H1 (cell line): Measurements from ENCODE around the gene RAB3GAP1. TPM values are rescaled to one million over a fixed set of nuclear protein-coding genes. Genes with fewer than 3 reads are reported as not detected.

ENCODE experiments used
- CTCF ChIA-PET: fragments of 300-600 bp; sonication (Branson Sonifier 250); formaldehyde crosslinking; loops from one replicate; lab custom pipeline; 2021; ENCODE audit not compliant: partially characterized antibody; lab: Charles Lee
- POLR2A ChIA-PET: fragments of 300-600 bp; sonication (Branson Sonifier 250); formaldehyde crosslinking; loops from one replicate; lab custom pipeline; 2021; ENCODE audit warnings: inconsistent platforms; ENCODE audit not compliant: partially characterized antibody; lab: Charles Lee
- DNase-seq, 2 experiments: peaks; one replicate each; pipeline versions ENCODE4 v3.0.0 to v3.0.0-alpha.2; 2010 to 2022; ENCODE audit warnings: low spot score in 2 of 2, low read depth in 1 of 2, mixed read lengths in 1 of 2
- FAIRE-seq: peaks from 2 replicates; lab custom pipeline; 2011; peaks lifted over from hg19 to GRCh38; lab: Jason Lieb, UNC
- H2AFZ ChIP-seq: 2 replicates; pipeline ENCODE4 v1.8.1; 2012; ENCODE audit warnings: low read length, inconsistent platforms
- H2AK5ac ChIP-seq: 2 replicates; pipeline ENCODE4 v1.6.1; 2013; ENCODE audit warnings: low read depth, low read length
- H2BK120ac ChIP-seq: replicated peaks from 2 replicates; pipeline ENCODE3; 2013; ENCODE audit warnings: low read depth, low read length, inconsistent platforms
- H2BK12ac ChIP-seq: 2 replicates; pipeline ENCODE4 v1.6.1; 2013; ENCODE audit warnings: low read depth, low read length
- H2BK15ac ChIP-seq: 2 replicates; pipeline ENCODE4 v1.6.1; 2013; ENCODE audit warnings: low read length
- H2BK20ac ChIP-seq: 2 replicates; pipeline ENCODE4 v1.6.1; 2013; ENCODE audit warnings: low read length
- H2BK5ac ChIP-seq: 2 replicates; pipeline ENCODE4 v1.6.1; 2013; ENCODE audit warnings: low read depth, low read length
- H3K14ac ChIP-seq: 2 replicates; pipeline ENCODE4 v1.6.1; 2013; ENCODE audit warnings: inconsistent platforms; ENCODE audit not compliant: insufficient read length
- H3K18ac ChIP-seq: 2 replicates; pipeline ENCODE4 v1.6.1; 2013; ENCODE audit warnings: low read length; ENCODE audit errors: extremely low read depth
- H3K23ac ChIP-seq: 2 replicates; pipeline ENCODE4 v1.6.1; 2013; ENCODE audit warnings: inconsistent platforms; ENCODE audit not compliant: insufficient read length
- H3K23me2 ChIP-seq: 2 replicates; pipeline ENCODE4 v1.6.1; 2013; ENCODE audit warnings: low read depth, low read length
- H3K27ac ChIP-seq: 2 replicates; pipeline ENCODE4 v1.6.1; 2011; ENCODE audit warnings: low read depth, low read length, inconsistent platforms
- H3K27me3 ChIP-seq, 4 experiments: replicated peaks in 1 of 4; 1 replicate in 1 of 4; 2 replicates in 3 of 4; pipeline versions ENCODE4 v1.6.1 to v1.8.1; 2011 to 2013; ENCODE audit warnings: low read length in 3 of 4, mild to moderate bottlenecking in 3 of 4, inconsistent platforms in 2 of 4, mixed read lengths in 2 of 4, moderate library complexity in 1 of 4; ENCODE audit not compliant: control insufficient read depth in 3 of 4, insufficient read depth in 3 of 4; ENCODE audit errors: extremely low read depth in 1 of 4
- H3K36me3 ChIP-seq, 4 experiments: 2 replicates each; pipeline versions ENCODE4 v1.6.1 to v1.8.1; 2011 to 2013; ENCODE audit warnings: mild to moderate bottlenecking in 4 of 4, low read length in 3 of 4, moderate library complexity in 2 of 4, control low read depth in 1 of 4, inconsistent platforms in 1 of 4; ENCODE audit not compliant: insufficient read depth in 4 of 4, control insufficient read depth in 2 of 4
- H3K4ac ChIP-seq: replicated peaks from 2 replicates; pipeline ENCODE3; 2013; ENCODE audit warnings: low read length, low read depth, mixed read lengths, inconsistent platforms; ENCODE audit not compliant: insufficient read length
- H3K4me1 ChIP-seq, 4 experiments: replicated peaks in 1 of 4; 1 replicate in 1 of 4; 2 replicates in 3 of 4; pipeline versions ENCODE4 v1.6.1 to v1.8.1; 2011 to 2013; ENCODE audit warnings: low read length in 3 of 4, inconsistent platforms in 2 of 4, mixed read lengths in 1 of 4; ENCODE audit not compliant: insufficient read depth in 4 of 4, control insufficient read depth in 3 of 4
- H3K4me2 ChIP-seq, 2 experiments: 2 replicates each; pipeline versions ENCODE4 v1.6.1 to v1.8.1; 2011 to 2013; ENCODE audit warnings: low read depth in 2 of 2, low read length in 2 of 2, control low read depth in 1 of 2, inconsistent platforms in 1 of 2, mild to moderate bottlenecking in 1 of 2; ENCODE audit not compliant: insufficient read depth in 1 of 2
- H3K4me3 ChIP-seq, 4 experiments: fragments of 200-600, 300-600 bp in 1 of 4; sonication (generic), shearing (Covaris generic), sonication (Bioruptor Twin) in 1 of 4; 2 replicates each; pipeline versions ENCODE4 v1.5.1 to v1.8.1; 2011 to 2016; ENCODE audit warnings: low read length in 4 of 4, low read depth in 3 of 4, control low read depth in 2 of 4, inconsistent platforms in 2 of 4, mild to moderate bottlenecking in 2 of 4, mixed read lengths in 1 of 4, moderate library complexity in 1 of 4; ENCODE audit not compliant: insufficient read depth in 2 of 4; ENCODE audit errors: extremely low read depth in 1 of 4
- H3K56ac ChIP-seq: replicated peaks from 2 replicates; pipeline ENCODE3; 2013; ENCODE audit warnings: low read depth, mild to moderate bottlenecking, mixed read lengths, low read length, inconsistent platforms; ENCODE audit not compliant: insufficient read length
- H3K79me1 ChIP-seq: 2 replicates; pipeline ENCODE4 v1.6.1; 2013; ENCODE audit warnings: low read depth, low read length, control low read depth
- H3K79me2 ChIP-seq, 2 experiments: 2 replicates each; pipeline versions ENCODE4 v1.6.1 to v1.8.1; 2012 to 2013; ENCODE audit warnings: low read length in 2 of 2, mild to moderate bottlenecking in 2 of 2, inconsistent platforms in 1 of 2; ENCODE audit not compliant: insufficient read depth in 2 of 2, control insufficient read depth in 1 of 2
- H3K9ac ChIP-seq, 4 experiments: replicated peaks in 1 of 4; 1 replicate in 1 of 4; 2 replicates in 3 of 4; pipeline versions ENCODE4 v1.6.1 to v1.8.1; 2011 to 2013; ENCODE audit warnings: low read depth in 3 of 4, low read length in 3 of 4, control low read depth in 2 of 4, mild to moderate bottlenecking in 2 of 4, moderate library complexity in 2 of 4, inconsistent platforms in 1 of 4; ENCODE audit errors: extremely low read depth in 1 of 4
- H3K9me3 ChIP-seq, 2 experiments: 2 replicates each; pipeline versions ENCODE4 v1.6.1 to v1.8.1; 2012 to 2013; ENCODE audit warnings: mild to moderate bottlenecking in 2 of 2, moderate library complexity in 2 of 2, control low read depth in 1 of 2, inconsistent platforms in 1 of 2, low read depth in 1 of 2, low read length in 1 of 2, mixed read lengths in 1 of 2; ENCODE audit not compliant: insufficient read depth in 2 of 2
- H4K20me1 ChIP-seq, 2 experiments: replicated peaks in 1 of 2; 2 replicates each; pipeline versions ENCODE3 to v1.8.1; 2011 to 2013; ENCODE audit warnings: inconsistent platforms in 2 of 2, low read length in 2 of 2, mild to moderate bottlenecking in 1 of 2; ENCODE audit not compliant: insufficient read depth in 2 of 2, control insufficient read depth in 1 of 2
- H4K5ac ChIP-seq: 2 replicates; pipeline ENCODE4 v1.6.1; 2013; ENCODE audit warnings: low read length, low read depth, mixed read lengths, inconsistent platforms; ENCODE audit not compliant: insufficient read length
- H4K8ac ChIP-seq: 2 replicates; pipeline ENCODE4 v1.8.0; 2013; ENCODE audit warnings: mild to moderate bottlenecking, moderate library complexity, low read length, inconsistent platforms; ENCODE audit not compliant: insufficient read depth; ENCODE audit errors: extremely low read depth
- H4K91ac ChIP-seq: replicated peaks from 2 replicates; pipeline ENCODE3; 2013; ENCODE audit warnings: low read length, mixed read lengths, inconsistent platforms; ENCODE audit not compliant: insufficient read length
- GABPA ChIP-seq: IDR thresholded peaks from 2 replicates; pipeline ENCODE4 v1.6.1; 2011; ENCODE audit warnings: mild to moderate bottlenecking, low read length, moderate library complexity, borderline replicate concordance; ENCODE audit not compliant: insufficient read depth
- NRF1 ChIP-seq: IDR thresholded peaks from 2 replicates; pipeline ENCODE4 v1.6.1; 2011; ENCODE audit warnings: mild to moderate bottlenecking, low read depth, low read length, improper control_type of control experiment
- RXRA ChIP-seq: IDR thresholded peaks from 2 replicates; pipeline ENCODE4 v1.6.1; 2011; ENCODE audit warnings: low read depth, mild to moderate bottlenecking, low read length, moderate library complexity; ENCODE audit not compliant: insufficient read depth
- WGBS, 2 experiments: shearing (Covaris generic) in 1 of 2; methylation state at CpG; one replicate each; pipeline versions ENCODE4 v1.1.6 to v1.1.7; 2013 to 2015; ENCODE audit warnings: low lambda C conversion rate in 2 of 2, mixed read lengths in 2 of 2, inconsistent platforms in 1 of 2, low coverage in 1 of 2, missing lambda C conversion rate in 1 of 2; ENCODE audit not compliant: insufficient replicate concordance in 2 of 2, insufficient coverage in 1 of 2, insufficient read length in 1 of 2; ENCODE audit errors: extremely low coverage in 1 of 2, missing lambda C conversion rate in 1 of 2; 5-methylcytosine and 5-hydroxymethylcytosine counted together
- polyA plus RNA-seq, 7 experiments: library from polyadenylated mRNA; depleted of rRNA in 3 of 7; stranded (reverse) in 5 of 7; unstranded in 2 of 7; fragments of >200 nt in 5 of 7; fragments of 200-250 nt in 2 of 7; gene quantifications; 1 replicate in 5 of 7; 2 replicates in 1 of 7; 4 replicates in 1 of 7; pipeline versions ENCODE4 v1.2.1 to v1.2.3, GENCODE V29; 2011 to 2013; ENCODE audit warnings: missing spikeins in 2 of 7, mixed read lengths in 2 of 7
- total RNA-seq: library from RNA; stranded (reverse); fragmentation: NEBNext Ultra II Directional; extraction: Animal tissue kit (Norgen Biotek cat#: 25700); gene quantifications from 2 replicates; pipeline ENCODE4 v1.2.1, GENCODE V29; 2021

Gene RAB3GAP1
- total and polyA plus RNA-seq, 2 of the 8 experiments (the other 6 are each of a cell fraction or from before 2014, with no cell fraction given), result 9.8 to 28.6 TPM

- no peak overlapping the region for H2BK20ac ChIP-seq
- no peak overlapping the region for H2AK5ac ChIP-seq
- H3K4me1 ChIP-seq, result no peaks in the 10 kb centered on the region
- no peak overlapping the region for H3K27ac ChIP-seq
- H3K23me2 ChIP-seq, result no peaks in the 10 kb centered on the region
- CTCF ChIA-PET, result interaction anchor here (0.6 kb wide), 1 partner anchor 412 kb away, joined by 5 read pairs; no protein-coding TSS in a partner anchor
- no peak overlapping the region for H3K14ac ChIP-seq
- WGBS, 2 experiments, result 97% methylated on average over 3 of the region's 3 CpGs; no CpG with 5 or more reads in 1 of the 2 experiments
- POLR2A ChIA-PET, result no interaction called here
- H3K4me3 ChIP-seq, result no peak overlapping the region
- no peak overlapping the region for H3K56ac ChIP-seq
- H3K9ac ChIP-seq, result no peak overlapping the region
- no peaks in the 10 kb centered on the region for H3K27me3 ChIP-seq
- no peak overlapping the region for H2BK12ac ChIP-seq
- H3K79me2 ChIP-seq, result peaks cover 0 to 24% of the 10 kb centered on the region in 2 experiments; a peak in 3 of 4 replicates
- H4K5ac ChIP-seq, result no peak overlapping the region
- no peak overlapping the region for H2AFZ ChIP-seq
- DNase-seq (no peak), FAIRE-seq (no peak)
- peaks cover 41 to 43% of the 10 kb centered on the region in 2 experiments for H3K9me3 ChIP-seq
- peaks cover 2% of the 10 kb centered on the region; the same call in 1 of the 2 replicates for H3K79me1 ChIP-seq
- H4K8ac ChIP-seq, result no peak overlapping the region
- H3K4ac ChIP-seq, result no peak overlapping the region
- H2BK5ac ChIP-seq, result no peak overlapping the region
- H3K23ac ChIP-seq, result no peak overlapping the region
- no peak overlapping the region for H2BK120ac ChIP-seq
- no peak overlapping the region for H3K18ac ChIP-seq
- no peak overlapping the region for H2BK15ac ChIP-seq
- peaks cover 0 to 38% (median 9%) of the 10 kb centered on the region in 4 experiments; a peak in 3 of 8 replicates for H3K36me3 ChIP-seq
- no peak overlapping the region for H3K4me2 ChIP-seq
- no peak overlapping the region for H4K91ac ChIP-seq
- no peaks in the 10 kb centered on the region for H4K20me1 ChIP-seq
- TF ChIP-seq NRF1 (no peak), GABPA (no peak), RXRA (no peak)
Measured at GRCh38 chr2:135074216-135074615, 22.1 kb downstream of the RAB3GAP1 start.
